ENCODE results near the gene P4HA2.

DNA sequence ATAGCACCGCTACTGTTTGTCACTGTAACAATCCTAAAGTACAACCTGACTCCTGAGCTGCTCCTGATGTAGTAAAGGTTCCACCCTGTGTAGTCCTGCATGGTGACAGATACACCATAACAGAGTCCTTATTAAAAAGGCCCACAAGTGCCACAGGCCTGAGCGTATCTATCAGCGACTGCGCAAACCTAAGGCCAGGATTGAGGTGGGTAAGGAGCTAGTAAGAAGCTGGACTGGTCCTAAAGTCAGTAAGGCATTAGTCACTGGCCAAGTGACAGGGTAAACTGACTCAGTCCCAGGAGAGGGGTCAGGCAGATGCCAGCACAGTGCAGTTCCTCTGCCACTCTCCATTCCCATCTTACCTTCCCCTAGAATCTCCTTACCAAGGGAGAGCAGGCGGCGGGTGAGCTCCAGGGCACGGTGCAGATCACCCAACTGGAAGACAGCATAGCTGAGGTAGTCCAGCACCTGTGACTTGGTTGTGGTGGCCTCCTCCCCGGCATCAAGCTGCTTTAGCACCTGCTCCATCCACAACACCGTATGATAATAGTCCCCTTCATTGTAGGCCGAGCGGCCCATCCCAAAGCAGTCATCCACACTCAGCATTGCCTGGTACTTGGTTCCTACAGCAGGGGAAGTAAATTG lies 17.6 kb downstream of the P4HA2 start:
- TF ChIP-seq, protein P1, sequence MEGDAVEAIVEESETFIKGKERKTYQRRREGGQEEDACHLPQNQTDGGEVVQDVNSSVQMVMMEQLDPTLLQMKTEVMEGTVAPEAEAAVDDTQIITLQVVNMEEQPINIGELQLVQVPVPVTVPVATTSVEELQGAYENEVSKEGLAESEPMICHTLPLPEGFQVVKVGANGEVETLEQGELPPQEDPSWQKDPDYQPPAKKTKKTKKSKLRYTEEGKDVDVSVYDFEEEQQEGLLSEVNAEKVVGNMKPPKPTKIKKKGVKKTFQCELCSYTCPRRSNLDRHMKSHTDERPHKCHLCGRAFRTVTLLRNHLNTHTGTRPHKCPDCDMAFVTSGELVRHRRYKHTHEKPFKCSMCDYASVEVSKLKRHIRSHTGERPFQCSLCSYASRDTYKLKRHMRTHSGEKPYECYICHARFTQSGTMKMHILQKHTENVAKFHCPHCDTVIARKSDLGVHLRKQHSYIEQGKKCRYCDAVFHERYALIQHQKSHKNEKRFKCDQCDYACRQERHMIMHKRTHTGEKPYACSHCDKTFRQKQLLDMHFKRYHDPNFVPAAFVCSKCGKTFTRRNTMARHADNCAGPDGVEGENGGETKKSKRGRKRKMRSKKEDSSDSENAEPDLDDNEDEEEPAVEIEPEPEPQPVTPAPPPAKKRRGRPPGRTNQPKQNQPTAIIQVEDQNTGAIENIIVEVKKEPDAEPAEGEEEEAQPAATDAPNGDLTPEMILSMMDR (conservative IDR thresholded peaks at IDR 0.05; ENCODE audit: low read depth, low read length), result no peak
- no peak for TF ChIP-seq EZH2phosphoT487 (IDR thresholded peaks at IDR 0.05; ENCODE audit: borderline replicate concordance, low read length)
